GM12878 (cell line): ENCODE data around the gene SMAP1. TPM values are rescaled to one million over a fixed set of nuclear protein-coding genes. Genes with fewer than 3 reads are reported as not detected.

Experiments used
- CUX1 ChIP-seq: IDR thresholded peaks from 2 replicates; pipeline ENCODE4 v1.6.1; 2012; ENCODE audit warnings: improper control_type of control experiment, low read depth, low read length; ENCODE audit not compliant: insufficient replicate concordance
- GATAD2B ChIP-seq: fragments of 450-650 bp; conservative IDR thresholded peaks from 2 replicates; pipeline ENCODE4 v1.6.1; 2017; ENCODE audit warnings: low read depth, mild to moderate bottlenecking, moderate library complexity
- RBBP5 ChIP-seq: fragments of 200-600 bp; sonication (generic); conservative IDR thresholded peaks from 2 replicates; pipeline ENCODE4 v1.6.1; 2016
- SKIL ChIP-seq: fragments of 450-650 bp; IDR thresholded peaks from 2 replicates; pipeline ENCODE4 v1.6.1; 2017; ENCODE audit warnings: mild to moderate bottlenecking, low read depth, inconsistent platforms; ENCODE audit not compliant: poor library complexity, severe bottlenecking
- SRF ChIP-seq, 2 experiments: IDR thresholded peaks; 2 replicates each; pipeline ENCODE4 v1.6.1; 2011; ENCODE audit warnings: low read depth in 2 of 2, low read length in 2 of 2, mild to moderate bottlenecking in 1 of 2, moderate library complexity in 1 of 2
- STAT1 ChIP-seq: fragments of 450-650 bp; conservative IDR thresholded peaks from 2 replicates; pipeline ENCODE4 v1.6.1; 2014; ENCODE audit warnings: antibody characterized with exemption, mild to moderate bottlenecking
- ZNF622 ChIP-seq: fragments of 450-650 bp; IDR thresholded peaks from 2 replicates; pipeline ENCODE4 v1.6.1; 2017; ENCODE audit warnings: mild to moderate bottlenecking, inconsistent platforms
- ZZZ3 ChIP-seq: IDR thresholded peaks from 2 replicates; pipeline ENCODE4 v1.6.1; 2011; ENCODE audit warnings: low read depth; ENCODE audit not compliant: control insufficient read depth, insufficient read length
- polyA plus RNA-seq, 11 experiments: library from polyadenylated mRNA; depleted of rRNA in 4 of 11; unstranded in 6 of 11; stranded (reverse) in 5 of 11; fragments of >200 nt; fragmentation: Nextera tagmentation in 4 of 11; fragmentation: Illumina TruSeq in 1 of 11; extraction: Ambion mirVana in 4 of 11; extraction: Trizol in 1 of 11; gene quantifications; 1 replicate in 1 of 11; 2 replicates in 10 of 11; pipeline versions ENCODE4 v1.2.1 to v1.2.3, GENCODE V29; 2011 to 2016; ENCODE audit warnings: inconsistent platforms in 2 of 11, missing spikeins in 2 of 11, low read depth in 1 of 11
- total RNA-seq, 4 experiments: library from RNA; depleted of rRNA in 3 of 4; stranded (reverse); fragments of >200 nt in 3 of 4; fragmentation: Illumina TruSeq in 1 of 4; extraction: Trizol in 1 of 4; gene quantifications; 2 replicates each; pipeline versions ENCODE4 v1.2.1 to v1.2.3, GENCODE V29; 2013 to 2021

Gene SMAP1
- total and polyA plus RNA-seq, 10 of the 15 experiments (the other 5 are each of a cell fraction or from before 2014, with no cell fraction given) = 13.7 to 33.9 (median 25.3) TPM

DNA sequence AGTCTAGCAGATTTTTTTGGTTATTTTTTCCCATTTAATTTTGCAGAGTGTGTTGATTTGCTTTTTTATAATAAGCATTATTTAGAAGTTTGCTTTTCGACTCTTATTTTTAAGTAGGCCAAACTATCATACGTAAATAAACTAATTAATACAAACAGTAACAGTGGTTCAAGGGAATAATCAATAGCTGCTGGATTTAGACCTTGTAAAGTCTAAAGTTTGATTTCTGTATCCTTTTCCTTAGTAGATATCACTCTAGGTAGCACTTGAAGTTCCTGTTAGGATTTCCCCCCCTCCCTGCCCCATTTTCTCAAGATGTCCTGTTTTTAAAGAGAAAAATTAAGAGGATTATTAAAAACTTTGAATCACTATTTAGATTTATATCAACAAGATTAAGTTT, 153.1 kb downstream of the SMAP1 start (continued):
- TF ChIP-seq CUX1 (no peak), SRF (IDR thresholded peaks at IDR 0.05; ENCODE audit: low read depth in 2 of 2, low read length in 2 of 2) (no peak), RBBP5 (no peak), ZZZ3 (no peak), GATAD2B (no peak), ZNF622 (no peak), STAT1 (no peak), SKIL (no peak)
